GM19193 (cell line): ENCODE measurements around the gene SLC25A27.

Experiments used
- POLR2A ChIP-seq: IDR thresholded peaks from 4 replicates; pipeline ENCODE4 v1.6.1; 2011; ENCODE audit not compliant: insufficient read depth, insufficient read length; ENCODE audit errors: extremely low read depth

The SLC25A27 gene, protein sequence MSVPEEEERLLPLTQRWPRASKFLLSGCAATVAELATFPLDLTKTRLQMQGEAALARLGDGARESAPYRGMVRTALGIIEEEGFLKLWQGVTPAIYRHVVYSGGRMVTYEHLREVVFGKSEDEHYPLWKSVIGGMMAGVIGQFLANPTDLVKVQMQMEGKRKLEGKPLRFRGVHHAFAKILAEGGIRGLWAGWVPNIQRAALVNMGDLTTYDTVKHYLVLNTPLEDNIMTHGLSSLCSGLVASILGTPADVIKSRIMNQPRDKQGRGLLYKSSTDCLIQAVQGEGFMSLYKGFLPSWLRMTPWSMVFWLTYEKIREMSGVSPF

DNA sequence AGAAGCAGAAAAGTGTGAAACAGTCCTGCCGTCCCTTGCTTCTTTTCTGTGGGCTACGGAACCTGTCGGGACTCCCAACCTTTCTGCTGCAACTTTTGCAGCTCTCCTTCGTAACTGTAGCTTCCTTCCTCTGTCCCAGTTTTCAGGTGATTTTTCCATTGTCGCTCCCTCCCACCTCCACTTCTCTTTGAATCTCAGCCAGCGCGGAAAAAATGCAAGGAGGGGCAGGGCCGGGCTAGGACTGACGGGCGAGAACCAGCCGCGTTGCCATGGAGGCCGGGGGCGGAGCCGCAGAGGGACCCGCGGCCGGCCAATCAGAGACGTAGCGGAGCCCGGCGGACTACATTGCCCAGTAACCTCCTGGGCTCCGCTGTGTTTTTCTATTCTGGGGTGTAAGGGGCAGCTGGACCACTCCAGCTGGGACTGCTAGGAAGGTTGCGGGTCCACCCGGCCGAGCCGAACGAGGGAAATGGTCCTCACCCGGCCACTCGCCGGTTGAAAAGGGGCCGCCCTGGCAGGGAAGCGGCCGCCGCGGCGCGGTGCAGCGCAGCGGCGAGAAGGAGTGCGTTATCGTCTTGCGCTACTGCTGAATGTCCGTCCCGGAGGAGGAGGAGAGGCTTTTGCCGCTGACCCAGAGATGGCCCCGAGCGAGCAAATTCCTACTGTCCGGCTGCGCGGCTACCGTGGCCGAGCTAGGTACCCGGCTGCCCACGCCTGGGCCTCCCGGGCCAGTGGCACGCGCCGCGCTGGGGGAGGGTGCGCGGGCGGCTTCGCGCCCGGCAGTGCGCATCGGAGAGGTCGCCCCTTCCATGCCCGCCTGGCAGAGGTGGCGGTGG lies at the start of gene SLC25A27, which contains the start of gene CYP39A1:
SLC25A27 (plus strand) TSS at position 373 of the 836 bp plus-strand sequence; CDS start at position 591, 218 bp downstream.
CYP39A1 (minus strand) TSS at position 216 of the 836 bp plus-strand sequence. CDS start 236 bp downstream, outside the sequence.
- no peak for TF ChIP-seq POLR2A

DNA sequence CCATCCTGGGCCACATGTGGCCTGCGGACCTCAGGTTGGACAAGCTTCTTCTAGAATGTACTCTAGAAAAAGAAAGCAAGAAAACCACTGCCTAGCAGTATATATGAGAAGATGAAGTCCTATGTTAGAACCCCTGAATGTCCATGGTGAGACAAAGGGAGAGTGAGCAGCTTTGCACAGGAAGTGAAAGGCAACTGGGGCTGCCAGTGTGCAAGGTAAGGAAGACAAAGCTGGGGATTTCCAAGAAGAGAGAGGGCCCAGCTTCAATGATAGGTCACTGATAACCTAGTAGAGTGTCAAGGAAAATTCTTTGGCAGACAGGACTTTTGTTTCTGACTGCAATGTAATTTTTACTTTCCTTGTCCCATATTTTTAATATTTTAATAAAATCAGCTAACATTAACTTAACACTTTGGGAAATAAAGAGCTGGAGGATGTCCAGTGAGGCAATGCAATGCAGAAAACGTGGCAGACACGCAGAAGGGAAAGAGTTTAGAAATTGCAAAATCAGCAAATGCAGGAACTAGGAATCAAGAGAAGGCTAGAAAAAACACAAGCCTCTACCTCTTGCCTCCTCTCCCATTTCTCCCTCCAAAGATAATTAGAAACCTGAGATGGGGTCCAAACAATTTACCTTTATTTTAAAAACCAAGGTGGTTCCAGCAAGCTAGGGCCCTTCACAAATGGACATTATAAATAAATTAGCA lies 47.5 kb upstream of the SLC25A27 start:
- TF ChIP-seq POLR2A, result no peak

DNA sequence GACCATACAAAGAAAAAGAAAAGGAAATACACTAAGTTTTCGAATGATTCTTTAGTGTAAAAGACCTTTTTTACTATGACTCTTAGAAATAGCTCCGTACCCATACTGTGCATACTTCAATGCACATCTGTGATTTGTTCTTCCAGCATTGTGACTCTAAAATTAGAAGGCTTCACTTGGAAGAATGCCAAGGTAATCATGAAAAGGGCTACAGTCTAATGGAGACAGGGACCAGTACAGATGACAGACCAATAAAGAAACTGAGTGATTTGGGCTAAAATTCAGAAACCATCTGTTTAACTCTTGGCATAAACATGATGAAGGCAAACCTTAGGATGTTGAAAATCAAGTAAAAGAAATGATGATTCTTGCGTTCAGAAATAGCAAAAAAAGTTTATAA lies 46.4 kb upstream of the SLC25A27 start:
- TF ChIP-seq POLR2A, result no peak

DNA sequence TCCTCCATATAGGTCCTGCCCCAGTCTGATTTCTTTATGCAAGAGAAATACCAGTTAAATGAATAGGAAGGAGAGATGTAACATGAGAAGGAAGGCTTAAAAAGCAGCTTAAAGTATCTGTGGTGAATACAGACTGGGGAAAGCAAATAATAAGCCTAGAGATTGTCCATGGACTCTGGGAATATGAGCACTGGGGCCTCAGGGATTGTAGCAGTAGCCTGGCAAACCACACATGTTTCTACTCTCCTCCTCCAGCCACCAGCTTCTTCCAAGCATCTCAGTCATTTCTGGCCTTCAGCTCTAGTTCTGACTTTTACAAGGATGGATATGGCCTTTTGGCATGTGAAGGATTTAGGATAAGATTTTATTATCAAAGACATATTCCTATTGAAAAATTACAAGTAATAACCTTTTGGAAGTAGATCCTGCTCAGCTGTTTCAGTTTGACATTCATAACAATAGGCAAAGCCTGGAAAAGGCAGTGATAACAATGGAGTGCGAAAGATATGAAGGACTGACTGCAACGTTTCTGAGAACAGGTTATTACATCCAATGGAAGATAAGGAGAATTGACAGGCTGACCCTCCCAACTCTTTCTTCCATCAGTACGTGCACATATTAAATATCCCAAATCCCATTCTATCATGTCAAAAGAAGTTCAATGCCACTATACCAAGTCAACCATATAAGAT lies 41.8 kb upstream of the SLC25A27 start:
- TF ChIP-seq POLR2A, result no peak

DNA sequence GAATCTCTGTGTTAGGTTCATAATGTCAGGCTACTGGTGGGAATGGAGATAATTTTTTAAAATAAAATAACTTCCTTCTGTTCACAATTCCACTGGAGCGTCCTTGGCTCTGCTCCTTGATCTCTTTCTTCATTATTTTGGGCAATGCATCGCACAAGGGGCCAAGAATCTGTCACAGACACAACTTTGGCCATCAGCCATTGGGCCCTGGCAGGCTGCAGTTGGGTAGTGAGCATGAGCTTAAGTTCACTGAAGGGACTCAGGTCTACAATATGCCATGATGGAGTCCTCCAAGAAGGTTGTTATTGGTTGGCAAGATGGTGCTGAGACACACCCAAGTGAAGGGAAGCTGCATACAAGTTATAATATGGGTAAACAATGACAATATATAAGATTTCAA lies 40.1 kb upstream of the SLC25A27 start:
- no peak for TF ChIP-seq POLR2A

DNA sequence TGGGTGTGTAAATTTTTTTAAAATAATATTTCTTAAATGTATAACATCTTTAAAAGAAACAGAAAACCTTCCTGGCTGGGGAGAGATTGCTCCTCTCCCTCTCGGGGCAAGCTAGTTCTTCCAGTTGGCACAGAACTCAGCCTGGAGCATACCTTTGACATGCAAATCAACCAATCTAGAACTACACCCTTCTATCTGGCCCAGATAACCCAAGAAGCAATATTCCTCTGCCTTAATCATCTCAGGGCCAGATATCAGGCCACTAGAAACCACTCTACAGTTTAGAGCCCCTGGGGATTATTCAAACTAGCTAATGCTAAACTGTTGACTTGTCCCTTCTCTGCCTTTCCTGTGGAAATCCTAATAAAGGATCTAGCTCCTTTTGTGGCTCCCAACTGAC lies 34.0 kb upstream of the SLC25A27 start:
- TF ChIP-seq POLR2A, result no peak

DNA sequence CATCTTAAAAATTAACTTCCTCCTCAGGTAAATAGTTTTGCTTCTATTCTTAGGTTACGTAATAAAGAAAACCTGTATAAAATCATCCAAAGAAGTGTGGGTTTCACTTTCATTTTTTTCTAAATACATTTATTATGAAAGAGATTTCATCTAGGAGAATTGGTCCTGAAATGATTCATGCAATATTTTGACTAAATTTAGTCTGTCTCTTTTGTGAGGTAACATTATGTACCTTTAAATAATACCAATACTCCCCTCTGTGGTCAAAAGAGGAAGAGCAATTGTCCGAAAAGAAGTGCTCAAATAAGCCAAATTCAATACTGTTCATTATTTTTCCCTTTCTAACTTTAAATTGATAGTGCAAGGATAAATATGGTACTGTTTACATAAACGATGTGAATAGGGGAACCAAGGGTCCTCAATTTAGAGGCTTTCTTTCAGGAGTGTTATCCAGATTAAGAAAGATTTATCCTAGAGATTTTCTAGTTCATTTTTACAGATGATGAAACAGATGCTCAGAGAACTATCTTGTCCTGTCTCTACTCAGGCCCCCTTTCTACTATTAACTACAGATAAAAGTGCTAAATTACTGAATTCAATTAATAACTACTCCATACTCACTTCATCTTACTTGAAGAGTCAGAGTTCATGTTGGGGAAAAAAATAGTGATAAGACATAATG lies 26.4 kb upstream of the SLC25A27 start:
- TF ChIP-seq POLR2A, result no peak

DNA sequence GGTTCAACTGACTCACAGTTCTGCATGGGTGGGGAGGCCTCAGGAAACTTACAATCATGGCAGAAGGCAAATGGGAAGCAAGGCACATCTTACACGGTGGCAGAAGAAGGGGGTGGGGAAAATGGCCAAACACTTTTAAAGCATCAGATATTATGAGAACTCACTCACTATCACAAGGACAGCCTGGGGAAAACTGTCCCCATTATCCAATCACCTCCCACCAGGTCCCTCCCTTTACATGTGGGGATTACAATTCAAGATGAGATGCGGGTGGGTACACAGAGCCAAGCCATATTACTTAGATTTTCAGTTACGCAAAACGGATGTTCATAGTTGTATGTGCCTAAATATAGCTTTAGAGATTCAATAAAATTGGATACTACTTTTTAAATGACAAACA lies 25.8 kb upstream of the SLC25A27 start:
- no peak for TF ChIP-seq POLR2A

DNA sequence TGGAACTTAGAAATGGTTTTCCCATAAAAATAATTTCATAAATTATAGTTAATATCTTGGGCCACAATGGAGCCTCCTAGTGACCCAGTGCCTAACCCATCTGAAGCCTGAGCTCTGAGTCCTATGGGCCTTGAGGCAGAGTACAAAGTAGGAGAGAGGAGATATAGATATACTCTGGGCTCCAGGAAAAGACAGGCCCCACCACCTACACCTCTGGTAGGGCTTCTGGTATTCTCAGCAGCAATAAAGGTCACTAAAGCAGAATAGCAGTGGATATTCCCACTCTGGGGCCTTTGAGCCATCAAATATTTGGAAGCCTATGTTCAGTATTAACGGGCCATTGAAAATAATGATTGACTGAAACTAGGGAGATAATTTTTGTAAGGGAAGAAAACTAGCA lies 24.3 kb upstream of the SLC25A27 start:
- no peak for TF ChIP-seq POLR2A

DNA sequence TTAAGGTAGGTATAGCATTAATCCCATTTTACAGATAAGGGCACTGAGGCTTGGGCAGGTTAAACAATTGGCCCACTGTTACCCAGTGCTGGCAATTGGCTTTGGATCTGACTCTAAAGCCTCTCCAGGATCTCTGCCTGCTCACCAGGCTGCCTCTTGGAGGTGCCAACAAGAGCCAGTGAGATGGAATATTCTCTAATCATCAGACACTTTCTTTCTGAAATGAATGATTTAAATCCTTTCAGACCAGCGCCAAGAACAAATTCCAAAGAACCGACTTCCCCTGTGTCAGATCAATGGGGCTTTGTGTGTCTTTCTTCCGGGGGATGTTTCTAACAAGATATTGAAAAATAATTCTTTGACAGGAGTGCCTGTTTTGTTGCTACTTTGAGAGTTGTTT lies 23.8 kb upstream of the SLC25A27 start:
- TF ChIP-seq POLR2A, result no peak

DNA sequence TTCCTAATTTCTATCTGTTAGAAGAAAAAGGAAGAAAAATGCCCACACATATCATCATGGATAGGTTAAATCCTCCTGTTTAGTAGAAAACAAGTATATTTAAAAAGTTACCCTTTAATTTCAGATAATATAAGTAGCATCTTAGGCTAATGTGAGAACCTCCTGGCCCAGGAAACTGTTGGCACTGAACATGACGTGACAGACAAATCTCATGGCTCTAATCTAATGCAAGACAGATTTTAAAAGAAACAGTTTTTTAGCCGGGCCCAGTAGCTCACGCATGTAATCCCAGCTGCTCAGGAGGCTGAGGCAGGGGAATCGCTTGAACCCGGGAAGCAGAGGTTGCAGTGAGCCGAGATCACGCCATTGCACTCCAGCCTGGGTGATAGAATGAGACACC lies 23.1 kb upstream of the SLC25A27 start:
- no peak for TF ChIP-seq POLR2A

DNA sequence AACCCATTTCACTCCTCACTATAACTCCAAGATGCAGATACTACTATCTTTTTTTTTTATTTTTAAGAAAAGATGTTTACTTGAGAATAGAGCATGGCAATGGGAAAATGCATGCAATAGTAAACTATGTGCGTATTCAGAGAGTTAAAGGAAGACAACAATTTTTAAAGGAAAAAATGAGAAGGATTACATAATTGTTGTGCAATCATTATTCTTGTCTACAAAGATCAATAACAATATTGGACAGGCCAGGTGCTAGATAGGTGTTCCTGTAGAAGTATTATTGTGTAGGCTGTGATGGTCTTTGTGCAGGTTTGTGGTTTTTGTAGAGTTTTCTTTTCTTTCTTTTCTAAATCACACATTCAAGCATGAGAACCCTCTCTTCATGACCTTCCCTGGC lies 20.7 kb upstream of the SLC25A27 start:
- TF ChIP-seq POLR2A, result no peak

DNA sequence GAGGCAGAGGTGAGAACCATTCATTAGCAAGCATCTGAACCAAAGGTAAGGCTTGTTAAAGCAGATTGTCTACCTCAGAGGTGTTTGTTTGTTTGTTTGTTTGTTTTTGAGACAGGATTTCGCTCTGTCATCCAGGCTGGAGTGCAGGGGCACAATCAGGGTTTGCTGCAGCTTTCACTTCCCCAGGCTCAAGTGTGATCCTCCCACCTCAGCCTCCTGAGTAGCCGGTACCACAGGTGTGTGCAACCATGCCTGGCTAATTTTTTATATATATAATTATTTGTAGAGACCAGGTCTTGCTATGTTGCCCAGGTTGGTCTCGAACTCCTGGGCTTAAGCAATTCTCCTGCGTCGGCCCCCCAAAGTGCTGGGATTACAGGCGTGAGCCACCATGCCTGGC lies 17.3 kb upstream of the SLC25A27 start:
- TF ChIP-seq POLR2A, result no peak

DNA sequence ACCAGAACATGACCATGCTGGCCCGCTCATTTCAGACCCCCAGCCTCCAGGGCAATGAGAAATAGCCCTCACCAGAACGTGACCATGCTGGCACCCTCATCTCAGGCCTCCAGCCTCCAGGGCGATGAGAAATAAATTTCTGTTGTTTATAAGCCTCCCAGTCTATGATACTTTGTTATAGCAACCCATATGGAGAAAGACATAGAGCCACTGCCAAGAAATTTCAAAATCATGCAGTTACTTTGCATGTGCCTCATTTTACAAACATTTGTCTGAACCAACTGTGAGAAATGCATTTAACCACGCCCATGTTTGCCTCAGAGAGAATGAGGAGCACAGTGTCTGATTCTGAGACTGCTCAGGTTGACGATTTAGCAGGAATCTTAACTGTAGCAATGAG lies 15.6 kb upstream of the SLC25A27 start:
- TF ChIP-seq POLR2A, result no peak

DNA sequence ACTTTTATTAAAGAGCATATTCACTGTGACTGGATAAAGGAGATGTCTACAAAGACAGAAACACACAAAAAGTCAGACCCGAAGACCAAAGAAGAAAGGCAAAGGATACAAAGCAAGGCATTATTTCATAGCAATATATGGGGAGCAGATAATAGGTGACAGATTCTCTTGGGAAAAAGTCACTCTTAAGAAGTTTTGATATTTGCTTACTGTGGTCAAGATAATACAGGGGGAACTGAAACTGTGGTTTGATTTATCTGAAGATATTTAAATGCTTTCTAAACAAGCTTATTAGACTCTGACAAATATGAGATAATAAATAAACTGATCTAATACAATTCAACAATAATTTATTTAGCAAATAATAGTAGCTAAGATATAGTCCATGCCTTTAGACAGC lies 14.8 kb upstream of the SLC25A27 start:
- TF ChIP-seq POLR2A, result no peak

DNA sequence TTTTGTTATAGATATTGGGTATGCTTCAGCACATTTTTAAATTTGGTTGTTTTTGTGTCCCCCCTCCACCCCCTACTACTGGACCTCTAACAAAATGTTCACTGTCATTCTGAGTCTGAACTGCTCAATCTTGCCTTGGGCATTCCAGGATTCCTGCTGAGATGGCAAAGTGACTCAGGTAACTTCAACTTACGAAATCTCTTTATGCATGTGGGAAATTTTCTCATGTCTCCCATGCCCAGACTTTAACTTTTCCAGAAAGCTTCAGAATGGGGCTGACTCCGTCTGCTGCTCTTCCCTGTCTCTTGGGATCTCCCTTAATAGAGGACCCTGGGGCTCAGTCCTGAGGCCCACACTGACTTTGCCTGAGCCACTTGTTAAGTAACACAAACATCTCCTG lies 14.1 kb upstream of the SLC25A27 start:
- no peak for TF ChIP-seq POLR2A
